ENCODE measurements around the gene KLHDC3.

DNA sequence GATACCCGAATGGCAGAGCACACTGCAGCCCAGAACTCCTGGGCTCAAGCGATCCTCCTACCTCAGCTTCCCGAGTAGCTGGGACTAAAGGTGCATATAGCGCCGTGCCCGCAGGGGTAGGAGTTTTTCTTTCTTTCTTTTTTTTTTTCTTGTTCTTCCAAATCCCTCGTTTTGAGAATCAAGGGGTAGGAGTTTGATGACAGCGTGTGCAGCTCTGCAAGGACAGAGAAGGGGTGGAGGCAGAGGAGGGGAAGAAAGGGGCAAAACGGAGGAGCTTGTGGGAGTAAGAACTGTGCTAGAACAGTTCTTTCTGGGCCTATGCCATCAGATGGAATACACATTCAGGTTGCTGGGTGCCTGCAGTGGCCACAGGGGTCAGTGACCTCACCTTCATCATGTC lies 22.7 kb downstream of the KLHDC3 start:
- TF ChIP-seq POLR2A (IDR thresholded peaks at IDR 0.05; ENCODE audit: low read depth, low read length) (no peak), POLR2AphosphoS5 (IDR thresholded peaks at IDR 0.05; ENCODE audit: low read depth, low read length) (no peak)
